HG02763 (cell line): ENCODE measurements around the gene DUOX2.
"Not testable (repeated sequence)": the region's sequence is repeated elsewhere in the genome, so short reads cannot be mapped to it uniquely, and the experiment has no call there.

ENCODE experiments used
- ATAC-seq: cut with Tn5 transposase; IDR thresholded peaks from one replicate; pipeline ENCODE4 v1.9.1; 2021; ENCODE audit warnings: mild to moderate bottlenecking, moderate library complexity; ENCODE audit not compliant: unreplicated experiment

Gene DUOX2

DNA sequence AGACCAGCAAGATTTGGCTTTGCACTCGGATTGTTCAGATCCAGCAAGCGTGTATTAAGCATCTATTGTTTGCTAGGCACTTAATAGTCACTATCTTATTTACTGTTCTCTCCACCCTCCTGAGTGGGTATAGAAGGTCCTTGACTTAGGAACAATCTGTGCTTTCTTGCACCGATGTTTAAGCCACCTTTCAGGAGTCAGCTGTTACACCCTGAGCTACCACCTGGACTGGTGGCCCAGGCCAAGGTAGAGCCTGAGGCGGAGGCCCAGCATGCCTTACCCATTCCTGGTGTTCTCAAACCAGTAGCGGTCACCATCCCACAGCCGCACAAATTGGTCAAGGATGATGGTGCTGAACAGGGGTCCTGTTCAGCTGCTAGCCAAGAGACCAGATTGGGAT is 25.8 kb upstream of the DUOX2 start:
- ATAC-seq: no peak

DNA sequence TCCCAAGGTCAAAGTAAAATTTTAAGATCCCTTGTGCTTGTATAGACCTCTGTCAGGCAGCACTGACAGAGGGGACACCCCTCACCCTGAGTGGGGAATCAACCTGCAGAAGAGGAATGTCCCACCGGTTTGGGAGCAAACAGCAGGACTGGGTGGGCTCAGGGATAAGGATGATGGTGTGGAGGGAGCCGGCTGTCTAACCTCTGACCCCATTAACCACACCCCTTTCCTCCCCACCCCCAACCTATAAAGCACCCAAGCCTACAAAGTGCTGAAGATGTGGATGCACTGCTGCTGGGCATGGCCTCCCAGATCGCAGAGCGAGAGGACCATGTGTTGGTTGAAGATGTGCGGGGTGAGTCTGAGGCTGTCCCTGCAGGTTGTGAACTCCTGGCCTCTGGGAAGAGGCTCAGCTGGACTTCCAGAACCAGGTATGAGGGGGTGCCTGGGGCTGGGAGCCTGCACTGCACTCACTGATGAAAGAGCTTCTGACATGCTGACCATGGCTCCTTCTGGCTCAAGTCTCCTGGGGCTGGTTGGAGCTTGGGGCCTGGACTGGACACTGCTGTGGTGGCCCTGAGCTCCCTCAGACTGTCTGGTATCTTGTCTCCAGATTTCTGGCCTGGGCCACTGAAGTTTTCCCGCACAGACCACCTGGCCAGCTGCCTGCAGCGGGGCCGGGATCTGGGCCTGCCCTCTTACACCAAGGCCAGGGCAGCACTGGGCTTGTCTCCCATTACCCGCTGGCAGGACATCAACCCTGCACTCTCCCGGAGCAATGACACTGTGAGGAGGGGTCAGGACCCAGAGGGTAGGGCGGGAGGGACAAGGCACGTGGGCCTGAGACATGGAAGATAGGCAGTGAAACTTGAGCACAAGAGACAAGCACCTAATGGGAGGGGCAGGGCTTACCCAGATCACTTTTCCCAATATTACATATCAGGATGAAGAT is 25.1 kb upstream of the DUOX2 start:
- ATAC-seq: no peak

DNA sequence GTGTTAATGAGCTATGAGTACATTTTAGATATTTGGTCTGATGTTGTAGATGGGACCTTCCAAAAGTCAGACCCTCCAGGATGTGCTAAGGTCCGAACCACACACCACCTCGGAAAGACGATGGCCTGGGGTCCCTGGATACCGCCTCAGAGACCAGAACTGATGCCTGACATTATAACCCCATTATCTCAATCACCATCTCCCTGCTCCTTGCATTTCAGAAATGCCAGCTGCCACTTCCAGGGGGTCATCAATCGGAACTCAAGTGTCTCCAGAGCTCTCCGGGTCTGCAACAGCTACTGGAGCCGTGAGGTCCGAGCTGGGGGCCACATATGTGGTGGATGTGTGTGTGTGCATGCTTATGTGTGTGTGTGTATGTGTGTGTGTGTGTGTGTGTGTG is 23.7 kb upstream of the DUOX2 start:
- no peak for ATAC-seq

DNA sequence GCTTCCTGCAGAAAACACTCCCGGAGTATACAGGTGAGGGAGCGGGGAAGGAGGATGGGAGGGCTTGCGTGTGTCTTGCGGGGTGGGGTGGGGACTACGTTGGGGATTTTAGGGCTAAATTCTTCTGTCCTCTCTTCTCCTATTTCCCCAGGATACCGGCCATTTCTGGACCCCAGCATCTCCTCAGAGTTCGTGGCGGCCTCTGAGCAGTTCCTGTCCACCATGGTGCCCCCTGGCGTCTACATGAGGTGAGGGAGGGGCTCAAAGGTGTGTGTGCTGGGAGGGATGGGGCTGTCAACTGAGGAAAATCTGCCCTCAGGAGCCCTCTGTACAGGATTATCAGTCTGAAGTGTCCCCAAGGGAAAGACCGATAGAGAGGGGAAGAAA is 22.4 kb upstream of the DUOX2 start:
- no peak for ATAC-seq

DNA sequence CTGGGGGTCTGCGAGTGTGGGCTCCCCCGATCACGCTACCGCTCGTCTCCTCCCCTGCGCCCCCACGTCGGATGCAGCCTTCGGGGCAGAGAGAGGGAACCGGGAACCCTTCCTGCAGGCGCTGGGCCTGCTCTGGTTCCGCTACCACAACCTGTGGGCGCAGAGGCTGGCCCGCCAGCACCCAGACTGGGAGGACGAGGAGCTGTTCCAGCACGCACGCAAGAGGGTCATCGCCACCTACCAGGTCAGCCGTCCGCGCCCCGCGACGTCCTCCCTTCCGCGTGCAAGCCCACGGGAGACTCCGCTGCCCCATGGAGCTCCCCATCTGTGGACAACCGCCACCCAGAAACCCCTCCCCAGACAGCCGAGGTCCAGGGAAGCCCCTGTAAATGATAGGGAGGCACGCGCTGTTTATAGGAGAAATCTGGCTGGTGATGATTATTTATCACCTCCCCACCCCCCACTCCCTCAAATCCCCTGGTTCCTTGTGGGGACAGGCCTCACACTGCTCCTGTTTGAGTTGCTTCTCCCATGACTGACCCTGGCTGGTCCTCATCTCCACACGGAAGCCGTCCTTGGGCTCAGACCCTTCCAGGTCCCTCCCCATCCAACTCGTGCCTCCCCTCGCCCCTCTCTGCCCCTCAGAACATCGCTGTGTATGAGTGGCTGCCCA is 21.9 kb upstream of the DUOX2 start:
- not testable (repeated sequence) for ATAC-seq

DNA sequence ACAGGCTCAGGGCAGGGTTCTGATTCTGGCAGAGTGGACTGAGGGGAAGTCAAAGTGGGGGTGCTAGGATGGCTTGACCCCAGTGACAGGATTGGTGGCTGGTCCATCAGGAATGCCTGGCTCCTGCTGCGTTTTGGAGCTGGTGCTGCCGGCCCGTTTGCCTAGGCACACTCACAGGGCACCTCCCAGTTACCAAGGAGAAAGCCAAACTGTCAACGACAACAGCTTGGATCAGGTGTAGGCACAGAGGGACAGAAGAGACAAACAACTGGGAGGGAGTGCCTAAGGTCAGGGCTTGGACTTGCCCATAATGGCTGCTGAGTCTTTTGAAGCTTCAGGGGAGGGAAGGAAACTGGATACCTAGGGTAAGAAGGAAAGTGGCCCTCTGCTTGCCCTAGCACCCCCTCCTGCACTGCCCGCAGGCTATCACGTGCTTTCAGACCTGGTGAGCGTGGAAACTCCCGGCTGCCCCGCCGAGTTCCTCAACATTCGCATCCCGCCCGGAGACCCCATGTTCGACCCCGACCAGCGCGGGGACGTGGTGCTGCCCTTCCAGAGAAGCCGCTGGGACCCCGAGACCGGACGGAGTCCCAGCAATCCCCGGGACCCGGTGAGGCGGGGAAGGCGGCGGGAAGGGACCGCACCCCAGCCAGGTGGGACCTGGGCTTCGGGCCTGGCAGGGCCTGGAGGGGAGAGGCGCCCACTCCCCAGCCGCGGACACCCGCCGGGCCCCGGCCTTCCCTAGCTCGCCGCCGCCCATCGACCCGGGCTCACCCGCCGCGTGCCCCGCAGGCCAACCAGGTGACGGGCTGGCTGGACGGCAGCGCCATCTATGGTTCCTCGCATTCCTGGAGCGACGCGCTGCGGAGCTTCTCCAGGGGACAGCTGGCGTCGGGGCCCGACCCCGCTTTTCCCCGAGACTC is 21.0 kb upstream of the DUOX2 start:
- no peak for ATAC-seq

DNA sequence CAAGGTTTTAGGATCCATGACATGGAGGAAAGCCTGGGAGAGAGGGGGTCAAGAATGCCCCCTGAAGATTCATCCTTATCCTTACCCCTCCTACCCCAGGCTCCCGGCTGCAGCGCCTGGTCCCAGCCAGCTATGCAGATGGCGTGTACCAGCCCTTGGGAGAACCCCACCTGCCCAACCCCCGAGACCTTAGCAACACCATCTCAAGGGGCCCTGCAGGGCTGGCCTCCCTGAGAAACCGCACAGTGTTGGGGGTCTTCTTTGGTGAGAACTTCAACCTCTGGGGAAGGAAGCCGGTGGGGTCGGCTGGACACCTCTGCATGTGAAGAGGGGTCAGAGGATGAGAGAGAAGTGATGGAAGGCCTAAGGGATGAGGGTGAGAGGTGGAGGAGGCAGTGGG is 20.1 kb upstream of the DUOX2 start:
- ATAC-seq: no peak

DNA sequence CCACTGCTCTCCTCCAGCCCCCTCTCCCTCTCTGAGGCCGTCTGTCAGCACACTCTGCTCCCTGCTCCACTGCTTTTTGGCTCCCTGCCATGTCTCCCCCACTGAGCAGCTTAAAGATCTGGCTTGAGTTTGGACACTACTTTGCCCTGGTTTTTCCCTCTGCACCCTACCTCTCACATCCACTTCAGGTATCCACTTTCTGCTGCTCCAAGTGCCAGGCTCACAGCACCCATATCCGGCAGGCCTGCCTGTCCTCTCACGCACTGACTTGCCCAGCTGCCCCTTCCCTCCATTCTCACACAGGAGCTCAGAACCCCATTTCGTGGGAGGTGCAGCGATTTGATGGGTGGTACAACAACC is 19.6 kb upstream of the DUOX2 start:
- ATAC-seq: no peak

DNA sequence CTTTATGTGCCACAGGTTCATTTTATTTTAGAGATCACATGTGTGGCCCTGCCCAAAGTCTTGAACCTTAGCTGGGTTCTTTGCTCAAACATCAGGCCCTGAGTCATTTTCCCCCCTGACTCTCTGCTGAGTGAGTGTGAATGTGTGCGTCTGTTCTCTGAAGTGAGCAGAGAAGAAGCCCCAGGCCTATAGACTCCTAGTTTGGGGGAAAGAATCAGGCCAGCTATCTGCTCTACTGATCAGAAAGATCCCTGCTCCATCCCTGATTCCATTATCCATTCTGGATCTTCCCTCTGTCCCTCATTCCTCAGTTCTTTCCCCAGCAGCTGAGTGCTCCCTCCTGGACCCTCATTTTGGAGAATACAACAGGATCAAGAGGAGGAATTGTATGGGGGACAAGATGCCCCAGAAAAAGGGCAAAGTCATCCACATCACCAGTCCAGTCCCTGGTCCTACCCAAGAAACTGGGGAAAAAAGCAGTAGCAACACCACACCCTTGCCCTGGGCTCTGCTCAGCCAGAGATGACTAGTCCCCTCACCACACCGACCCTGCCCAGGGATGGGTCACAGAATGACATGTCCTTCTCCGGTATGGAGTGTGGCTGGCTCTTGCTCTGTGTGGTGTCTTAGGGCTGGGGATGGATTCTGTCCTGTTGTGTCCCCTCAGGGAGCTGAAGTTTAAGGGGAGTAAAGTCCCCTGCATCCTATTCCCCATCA is 19.0 kb upstream of the DUOX2 start:
- ATAC-seq: no peak

DNA sequence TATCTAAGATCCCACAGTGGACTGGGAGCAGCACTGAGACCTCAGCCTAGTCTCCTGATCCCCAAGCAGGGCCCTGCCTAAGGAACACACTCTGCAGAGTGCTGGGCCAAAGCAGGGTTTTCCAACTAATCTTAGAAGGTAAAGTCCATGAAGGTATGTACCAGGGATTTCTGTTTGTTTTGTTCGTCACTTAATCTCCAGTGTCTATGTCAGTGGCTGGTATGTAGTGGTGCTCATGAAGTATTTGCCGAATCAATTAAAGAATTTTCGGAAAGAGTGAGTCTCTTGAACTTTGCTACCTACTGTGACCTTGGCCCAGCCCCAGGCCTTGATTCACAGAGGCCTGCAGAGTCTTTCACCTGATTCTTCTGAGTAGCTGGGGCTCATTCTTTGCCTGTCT is 17.5 kb upstream of the DUOX2 start:
- ATAC-seq: no peak

DNA sequence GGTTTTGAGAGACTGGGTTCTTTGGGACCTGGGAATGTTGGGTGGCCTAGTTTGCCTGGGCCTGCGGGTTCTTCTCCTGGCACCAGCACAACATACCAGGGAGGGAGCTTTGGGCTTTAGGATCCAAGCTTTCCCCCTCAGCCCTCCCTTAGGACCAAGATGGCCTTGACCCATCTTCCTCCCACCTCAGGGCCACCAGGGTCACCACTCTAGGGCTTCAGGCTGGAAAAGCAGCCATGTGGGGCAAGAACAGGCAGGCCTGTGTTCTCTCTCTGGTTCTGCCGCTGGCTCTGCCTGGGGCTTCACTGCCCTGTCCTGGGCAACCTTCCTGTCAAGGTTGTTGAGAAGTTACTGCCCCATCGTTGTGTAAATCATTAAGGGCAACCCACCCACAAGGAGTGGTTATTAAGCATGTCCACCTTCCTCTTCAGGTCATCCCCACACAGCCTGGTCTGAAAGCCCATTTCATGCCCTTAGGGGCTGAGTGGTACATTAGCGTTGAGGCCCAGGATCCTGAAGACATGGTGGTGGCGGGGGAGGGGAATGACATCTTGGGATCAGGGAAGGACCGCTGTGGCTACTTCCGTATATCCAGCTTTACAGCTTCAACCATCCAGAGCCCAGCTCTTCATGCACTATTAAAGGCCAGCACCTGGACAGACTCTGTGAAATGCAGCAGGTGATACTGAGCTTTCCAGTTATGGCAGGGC is 16.5 kb upstream of the DUOX2 start:
- no peak for ATAC-seq

DNA sequence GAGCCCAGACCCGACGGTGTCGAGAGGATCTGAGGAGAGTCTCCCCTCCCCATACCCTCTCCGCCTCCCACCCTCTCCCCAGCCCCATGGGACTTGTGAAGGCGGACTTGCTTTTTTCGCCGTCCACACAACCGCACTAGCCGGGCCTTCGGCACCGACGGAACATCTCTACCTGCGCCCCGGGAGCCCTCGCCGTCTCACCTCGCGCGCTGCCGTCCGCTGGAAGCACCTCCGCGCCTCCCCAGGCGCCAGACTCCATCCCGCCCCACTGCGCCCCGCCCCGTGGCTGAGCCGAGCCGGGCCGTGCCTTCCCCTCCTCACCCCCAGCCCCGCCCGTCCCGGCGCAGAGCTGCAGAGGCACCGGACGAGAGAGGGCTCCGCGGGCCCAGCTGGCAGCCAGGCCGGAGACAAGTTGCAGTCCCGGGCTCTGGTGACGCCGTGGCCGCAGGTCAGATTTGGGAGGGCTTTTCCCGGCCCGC is 15.7 kb upstream of the DUOX2 start, which contains the start of the genes DUOX1 and DUOXA1:
Gene DUOX1, plus strand, starts transcription at position 344 of the 479 bp plus-strand sequence. CDS start 1,973 bp downstream, outside the sequence.
Gene DUOXA1, minus strand, starts transcription at position 229 of the 479 bp plus-strand sequence. CDS start 6,865 bp downstream, outside the sequence.
- ATAC-seq: no peak

DNA sequence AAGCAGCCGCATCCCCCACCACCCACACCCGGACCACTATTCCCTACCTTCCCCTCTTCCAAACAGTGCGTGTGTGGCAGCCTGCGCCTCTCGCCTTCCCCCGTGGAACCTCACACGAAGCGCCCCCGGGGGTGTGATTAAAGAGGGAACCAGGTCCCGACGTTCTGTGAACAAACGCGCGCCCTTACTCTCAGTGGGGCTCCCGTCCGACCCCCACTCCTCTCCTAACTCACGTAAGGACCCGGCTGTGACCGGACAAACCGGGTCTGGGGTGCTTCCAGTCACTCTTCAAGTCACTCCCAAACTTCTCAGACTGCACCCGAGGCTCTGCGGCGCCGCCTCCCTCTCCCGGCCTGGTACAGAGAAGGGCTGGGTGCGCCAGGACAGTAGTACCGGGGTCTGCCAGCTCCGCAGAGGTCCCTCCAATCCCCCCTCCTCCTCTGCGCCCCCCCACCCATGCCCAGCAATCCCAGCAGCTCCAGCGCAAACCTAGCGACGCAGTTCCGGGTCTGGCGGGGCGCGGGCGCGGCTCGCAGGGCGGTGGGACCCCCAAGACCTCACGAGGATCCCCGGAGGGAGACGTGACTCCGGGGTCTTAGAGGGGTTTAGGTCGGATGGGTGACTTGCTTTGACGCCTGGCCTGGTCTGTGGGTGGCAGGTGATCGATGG is 15.1 kb upstream of the DUOX2 start:
- ATAC-seq: no peak

DNA sequence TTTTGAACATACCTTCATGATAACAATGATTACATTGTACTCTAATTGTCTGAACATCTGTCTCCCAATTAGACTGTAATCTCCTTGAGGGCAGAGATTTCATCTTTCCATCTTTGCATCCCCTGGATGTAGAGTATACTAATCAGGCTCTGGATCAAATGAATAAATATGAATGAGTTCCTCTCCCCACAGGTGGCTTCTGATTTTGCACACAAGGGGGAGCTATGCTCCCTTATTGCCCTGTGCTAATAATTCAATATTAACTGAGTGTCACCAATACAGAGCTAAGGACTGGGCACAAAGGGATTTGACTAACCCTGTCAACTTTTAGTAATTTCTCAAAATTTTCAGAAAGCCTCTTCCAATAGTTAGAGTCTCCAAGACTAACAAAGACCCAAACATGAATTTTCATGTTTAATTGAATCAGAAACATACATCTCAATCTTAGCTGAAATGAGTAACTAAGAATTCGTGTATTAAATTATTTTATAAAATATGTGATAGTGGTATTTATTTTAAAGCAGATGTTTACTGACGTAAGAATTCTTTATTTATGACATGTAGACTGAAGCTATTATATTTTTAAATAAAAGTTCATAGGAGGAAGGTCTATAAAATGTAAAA is 12.7 kb upstream of the DUOX2 start:
- no peak for ATAC-seq

DNA sequence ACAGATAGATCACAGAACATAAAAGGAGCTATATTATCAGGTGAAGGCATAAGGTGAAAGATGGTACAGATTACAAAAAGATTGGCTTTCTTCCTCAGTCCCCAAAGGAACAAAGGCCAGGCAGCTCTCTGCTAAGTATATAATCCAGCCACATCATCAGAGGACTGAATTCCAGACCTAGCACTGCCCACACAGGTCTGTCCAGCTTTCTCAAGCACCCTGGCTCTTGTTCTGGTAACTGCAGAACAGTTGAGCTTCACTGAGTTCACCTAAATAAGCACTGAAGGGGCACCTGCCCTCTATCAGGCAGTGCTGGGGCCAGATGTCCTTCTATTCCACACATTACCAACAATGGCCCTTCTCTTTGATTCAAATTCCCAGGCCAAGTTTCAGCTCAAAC is 9.4 kb upstream of the DUOX2 start:
- ATAC-seq: no peak

DNA sequence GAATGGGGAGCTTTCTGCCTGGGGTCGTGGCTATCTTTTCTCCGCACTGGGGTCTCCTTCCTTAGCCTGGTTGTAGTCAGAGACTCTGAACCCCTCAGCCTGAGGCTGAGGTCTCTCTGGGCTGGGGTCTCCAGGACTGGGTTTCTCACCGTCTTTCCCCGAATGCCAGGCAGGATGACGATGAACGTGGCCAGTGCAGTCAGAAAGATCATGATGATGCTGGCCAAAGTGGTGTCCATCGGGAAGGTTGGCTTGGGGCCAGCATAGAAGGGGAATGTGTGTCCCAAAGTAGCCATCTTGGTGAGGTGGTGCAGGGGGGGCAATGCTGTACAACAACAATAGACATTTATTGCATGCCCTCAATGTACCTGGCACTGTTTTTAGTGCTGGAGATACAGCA is 8.7 kb upstream of the DUOX2 start:
- ATAC-seq: no peak

DNA sequence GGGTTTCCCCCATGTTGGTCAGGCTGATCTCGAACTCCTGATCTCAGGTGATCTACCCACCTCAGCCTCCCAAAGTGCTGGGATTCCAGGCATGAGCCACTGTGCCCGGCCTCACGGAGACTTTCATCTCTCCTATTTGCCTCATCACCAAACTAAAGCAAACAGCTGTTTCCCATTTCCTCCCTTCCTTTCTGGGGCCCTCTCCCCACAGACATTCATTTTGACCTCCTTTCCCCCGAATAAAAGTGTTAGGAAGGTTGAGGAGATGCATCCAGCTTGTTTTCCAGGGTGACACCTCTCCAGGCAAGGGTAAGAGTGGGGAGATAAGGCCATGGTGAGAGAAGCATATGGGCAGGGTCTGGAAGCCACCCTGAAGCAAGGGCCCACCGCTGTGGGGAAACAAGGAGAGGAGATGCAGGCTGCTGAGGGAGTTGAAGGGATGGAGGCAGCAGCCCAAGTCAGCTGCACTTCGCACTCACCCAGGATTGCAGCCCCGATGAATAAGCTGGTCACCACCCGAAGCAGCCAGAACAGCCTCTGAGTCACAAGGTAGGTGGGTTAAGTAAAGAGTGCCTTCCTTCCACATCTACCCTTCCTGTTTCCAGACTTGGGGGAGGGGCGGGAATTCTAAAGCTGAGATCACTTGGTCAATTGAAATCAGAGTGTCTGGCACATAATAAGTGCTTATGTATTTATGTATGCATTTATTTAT is 7.9 kb upstream of the DUOX2 start:
- ATAC-seq: no peak

DNA sequence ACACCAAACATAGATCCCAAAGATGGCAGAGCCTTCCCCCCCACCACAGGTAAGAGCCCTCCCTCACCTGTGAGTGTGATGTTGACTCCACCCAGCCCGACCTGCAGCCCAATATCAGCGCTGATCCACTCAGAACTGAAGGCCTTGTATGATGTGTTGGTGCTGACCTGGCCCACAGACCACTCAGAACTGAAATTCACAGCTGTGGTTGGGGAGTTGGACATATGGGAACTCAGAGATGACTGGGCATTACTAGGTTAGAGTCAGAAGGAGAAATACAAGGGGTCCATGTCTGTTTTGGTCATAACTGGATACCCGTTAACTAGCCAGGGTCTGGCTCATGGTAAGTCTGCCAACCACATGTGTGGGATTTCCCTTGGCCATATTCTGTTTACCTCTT is 7.0 kb upstream of the DUOX2 start:
- ATAC-seq: no peak
